ENCODE measurements around the gene ZCCHC14.
"Not testable (repeated sequence)": the region's sequence is repeated elsewhere in the genome, so short reads cannot be mapped to it uniquely, and the experiment has no call there.

Gene ZCCHC14

GRCh38 chr16:87523605-87524004 lies 30.8 kb upstream of the ZCCHC14 start:
- not testable (repeated sequence) for DNase-seq

GRCh38 chr16:87521764-87522163 lies 28.9 kb upstream of the ZCCHC14 start:
- DNase-seq = not testable (repeated sequence)

DNA sequence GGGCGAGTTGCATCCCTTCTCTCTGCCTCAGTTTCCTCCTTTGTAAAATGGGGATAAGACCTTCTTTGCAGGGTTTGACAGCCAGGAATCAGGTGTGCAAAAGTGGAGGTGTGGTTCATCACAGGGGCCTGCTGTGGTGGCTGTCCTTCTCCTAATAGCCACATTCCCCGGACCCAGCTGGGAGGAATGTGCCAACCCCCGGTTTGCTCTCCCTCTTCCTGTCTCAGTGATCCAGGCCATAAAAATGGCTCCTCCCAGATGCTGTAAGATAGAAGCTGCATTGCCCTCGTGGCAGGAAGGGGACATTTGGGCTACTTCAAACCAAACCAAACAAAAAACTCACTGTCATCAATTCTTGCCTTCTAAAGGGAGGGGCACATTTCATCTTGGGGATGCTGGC lies 26.3 kb upstream of the ZCCHC14 start:
- DNase-seq = not testable (repeated sequence)

GRCh38 chr16:87518430-87519051 lies 25.7 kb upstream of the ZCCHC14 start:
- DNase-seq = not testable (repeated sequence)

DNA sequence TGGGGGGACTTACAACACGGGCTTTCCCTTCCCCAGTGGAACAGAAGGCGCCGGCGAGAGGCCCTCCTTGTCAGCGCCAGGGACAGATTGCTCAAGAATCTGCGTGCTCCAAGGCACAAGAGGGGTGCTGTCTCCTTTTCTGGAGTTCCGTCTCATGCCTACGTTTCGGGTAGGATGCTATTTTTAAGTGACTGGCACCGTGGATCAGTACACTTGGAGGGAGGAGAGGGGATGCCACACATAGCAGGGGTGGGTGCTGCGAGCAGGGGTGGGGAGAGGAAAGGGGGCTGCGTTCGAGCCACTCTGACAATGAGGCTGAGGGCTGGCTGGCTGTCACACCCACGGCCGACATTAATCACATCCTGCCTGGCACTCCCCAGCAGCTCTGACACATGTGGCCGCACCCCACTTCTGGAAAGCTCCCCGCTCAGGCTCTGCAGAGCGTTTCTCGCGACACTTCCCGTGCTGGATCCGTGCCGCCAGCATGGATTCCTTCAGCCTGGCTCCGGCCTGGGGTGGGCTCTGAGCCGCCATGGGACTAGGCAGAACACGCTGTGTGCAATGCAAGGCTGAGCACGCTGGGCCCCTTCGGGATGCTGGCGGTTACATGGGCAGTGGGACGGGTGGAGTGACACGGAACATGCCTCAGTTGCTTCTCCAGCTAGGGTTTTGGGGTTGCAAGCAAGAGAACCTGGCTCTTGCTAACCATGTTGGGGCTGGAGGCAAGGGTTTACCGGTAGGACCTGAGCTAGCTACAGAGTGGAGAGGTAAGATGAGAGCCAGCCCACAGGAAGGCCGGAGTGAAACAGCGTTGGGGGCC lies 25.0 kb upstream of the ZCCHC14 start:
- DNase-seq = not testable (repeated sequence)

DNA sequence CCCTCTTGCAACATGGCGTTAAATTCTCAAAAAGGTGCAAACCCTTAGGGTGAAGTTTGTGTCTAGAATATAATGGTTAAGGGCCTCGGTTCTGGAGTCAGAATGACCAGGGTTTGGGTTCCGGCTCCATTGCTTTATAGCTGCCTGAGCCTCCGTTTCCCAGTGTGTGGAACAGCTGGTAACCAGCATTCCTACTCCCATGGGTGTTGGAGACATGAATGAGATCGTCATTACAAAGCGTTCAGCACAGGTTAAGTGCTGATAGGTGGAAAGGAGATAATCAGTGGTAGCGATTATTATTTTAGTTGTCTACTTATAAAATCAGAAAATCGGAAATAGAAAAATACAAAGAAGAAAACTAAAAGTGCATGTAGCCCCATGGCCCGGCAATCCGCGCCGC lies 23.5 kb upstream of the ZCCHC14 start:
- DNase-seq = no peak

DNA sequence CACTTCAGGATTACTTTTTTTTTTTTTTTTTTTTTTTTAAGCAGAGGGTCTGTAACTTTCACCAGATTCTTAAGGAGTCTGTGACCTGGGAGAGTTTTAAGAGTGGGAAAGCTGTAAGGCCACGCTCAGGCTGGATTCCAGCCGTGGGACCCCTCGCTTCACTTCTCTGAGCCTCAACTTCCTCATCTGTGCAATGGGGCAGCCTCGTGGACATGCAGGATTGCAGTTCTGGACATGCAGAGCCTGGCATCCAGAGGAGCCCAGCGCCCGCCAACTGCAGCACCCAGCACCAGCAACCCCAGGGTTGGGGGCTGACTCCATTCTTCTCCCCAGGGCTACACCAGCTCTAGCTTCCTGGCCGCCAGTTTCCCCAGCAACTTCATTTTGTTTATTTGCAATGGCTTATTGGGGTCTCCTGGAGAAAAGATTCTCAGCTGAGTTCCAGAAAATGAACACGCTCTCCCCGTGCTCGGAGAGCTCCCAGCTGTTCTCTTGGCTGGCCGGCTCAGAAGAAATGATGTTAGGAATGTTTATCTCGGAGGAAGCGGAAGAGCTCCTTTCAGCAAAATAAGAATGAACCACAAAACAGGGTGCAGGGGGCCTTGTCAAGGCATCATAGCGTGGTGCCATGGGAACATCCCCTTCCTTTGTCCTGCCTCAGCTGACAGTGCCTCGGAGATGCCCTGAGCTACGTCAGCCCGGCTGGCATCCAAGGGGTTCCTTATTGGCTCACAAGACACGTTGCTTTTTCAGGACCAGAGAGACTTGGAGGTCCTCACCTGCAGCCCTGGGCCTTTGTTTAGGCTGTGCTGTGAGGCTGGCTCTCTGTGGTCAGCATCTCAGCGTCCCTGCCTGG lies 22.9 kb upstream of the ZCCHC14 start:
- no peak for DNase-seq

DNA sequence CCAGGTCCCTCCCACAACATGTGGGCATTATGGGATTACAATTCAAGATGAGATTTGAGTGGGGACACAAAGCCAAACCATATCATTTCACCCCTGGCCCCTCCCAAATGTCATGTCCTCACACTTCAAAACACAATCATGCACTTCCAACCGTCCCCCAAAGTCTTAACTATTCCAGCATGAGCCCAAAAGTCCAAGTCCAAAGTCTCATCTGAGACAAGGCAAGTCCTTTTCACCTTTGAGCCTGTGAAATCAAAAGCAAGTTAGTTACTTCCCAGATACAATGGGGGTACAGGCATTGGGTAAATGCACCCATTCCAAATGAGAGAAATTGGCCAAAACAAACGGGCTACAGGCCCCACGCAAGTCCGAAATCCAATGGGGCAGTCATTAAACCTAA lies 17.0 kb upstream of the ZCCHC14 start:
- DNase-seq = not testable (repeated sequence)

GRCh38 chr16:87507351-87508069 lies 14.7 kb upstream of the ZCCHC14 start:
- DNase-seq = no peak

GRCh38 chr16:87506423-87507350 lies 13.9 kb upstream of the ZCCHC14 start:
- DNase-seq = no peak

DNA sequence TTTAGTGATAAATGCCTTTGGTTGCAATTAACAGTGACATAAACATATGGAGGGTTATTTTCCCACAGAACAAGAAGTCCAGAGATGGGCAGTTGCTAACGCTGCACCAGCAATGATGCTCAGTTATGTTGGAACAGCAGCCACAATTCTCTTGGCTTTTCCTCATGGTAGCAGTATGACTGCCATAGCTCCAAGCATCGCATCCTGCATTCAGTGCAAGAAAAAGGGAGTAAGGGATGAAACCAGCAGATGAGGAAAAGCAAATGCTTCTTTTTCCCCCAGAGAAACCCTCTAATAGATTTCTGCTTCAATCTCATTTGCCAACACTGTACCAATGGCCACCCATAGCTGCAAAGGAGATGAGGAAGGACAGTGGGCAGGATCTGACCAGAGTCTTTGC lies 13.0 kb upstream of the ZCCHC14 start:
- no peak for DNase-seq

- DNase-seq = not testable (repeated sequence)
Observed at GRCh38 chr16:87503232-87503937, 10.6 kb upstream of the ZCCHC14 start.

DNA sequence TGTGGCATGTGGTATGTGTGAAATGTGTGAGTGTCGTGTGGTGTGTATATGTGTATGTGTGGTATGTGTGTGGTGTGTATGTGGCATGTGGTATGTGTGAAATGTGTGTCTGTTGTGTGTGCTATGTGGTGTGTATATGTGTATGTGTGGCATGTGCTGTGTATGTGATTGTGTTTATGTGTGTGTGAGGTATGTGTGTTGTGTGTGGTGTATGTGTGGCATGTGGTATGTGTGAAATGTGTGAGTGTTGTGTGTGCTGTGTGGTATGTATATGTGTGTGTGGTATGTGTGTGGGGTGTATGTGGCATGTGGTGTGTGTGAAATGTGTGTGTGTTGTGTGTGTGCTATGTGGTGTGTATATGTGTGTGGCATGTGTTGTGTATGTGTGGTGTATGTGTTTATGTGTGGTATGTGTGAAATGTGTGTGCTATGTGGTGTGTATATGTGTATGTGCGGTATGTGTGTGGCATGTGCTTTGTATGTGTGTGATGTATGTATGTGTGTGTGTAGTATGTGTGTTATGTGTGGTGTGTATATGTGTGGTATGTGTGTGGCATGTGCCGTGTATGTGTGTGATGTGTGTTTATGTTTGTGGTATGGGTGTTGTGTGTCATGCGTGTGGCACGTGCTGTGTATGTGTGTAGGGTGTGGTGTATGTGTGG lies 9.6 kb upstream of the ZCCHC14 start:
- DNase-seq = no peak

GRCh38 chr16:87501117-87501516 lies 8.3 kb upstream of the ZCCHC14 start:
- DNase-seq = no peak

DNA sequence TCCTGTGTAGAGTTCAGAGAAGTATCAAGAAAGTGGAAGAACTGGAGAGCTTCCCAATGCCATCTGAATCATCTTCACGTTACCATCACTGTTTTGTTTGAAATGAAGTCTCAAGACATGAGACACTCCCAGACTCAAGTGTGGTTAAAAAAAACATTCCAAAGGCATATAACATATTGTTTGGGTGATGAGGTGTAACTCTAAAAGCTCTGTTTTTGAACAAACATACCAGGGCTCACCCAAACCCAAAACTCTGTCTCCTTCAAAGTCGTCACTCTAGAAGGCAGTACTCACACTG lies 6.3 kb upstream of the ZCCHC14 start:
- DNase-seq = no peak

DNA sequence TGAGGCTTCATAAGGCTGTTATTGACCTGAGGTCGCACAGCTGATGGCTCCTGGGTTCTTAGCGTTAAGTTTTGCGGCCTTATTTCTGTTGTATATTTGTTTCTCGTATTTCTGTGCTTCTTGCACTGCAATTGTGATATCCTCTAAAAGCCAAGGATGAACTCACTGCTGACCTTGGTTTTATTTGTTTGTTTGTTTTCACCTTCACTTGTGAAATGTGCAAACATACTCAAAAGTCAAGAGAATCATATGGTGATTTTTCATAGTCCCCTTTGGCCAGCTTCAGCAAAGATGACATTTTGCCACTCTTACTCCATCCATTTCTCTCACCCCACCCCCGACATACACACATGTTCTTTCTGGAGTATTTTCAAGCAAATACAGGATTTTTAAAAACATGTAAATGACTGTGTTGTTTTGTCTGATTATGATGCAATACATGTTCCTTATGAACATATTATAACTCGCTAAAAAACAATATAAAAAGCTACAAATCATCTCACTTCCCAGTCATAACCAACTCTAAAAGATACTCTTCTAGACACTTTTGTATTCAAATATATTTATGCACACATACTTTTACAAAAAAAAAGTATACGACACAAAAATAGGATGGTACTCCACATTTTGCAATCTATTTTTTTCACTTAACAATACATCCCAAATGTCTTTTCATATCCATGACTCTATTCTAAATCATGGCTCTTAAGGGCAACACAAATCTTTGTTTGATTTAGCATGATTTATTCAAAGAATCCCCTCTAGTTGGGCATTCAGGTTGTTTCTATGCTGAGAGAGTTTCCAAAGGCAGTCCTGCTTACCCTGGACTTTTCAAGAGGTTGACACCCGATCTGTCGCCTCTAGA lies 5.7 kb upstream of the ZCCHC14 start:
- no peak for DNase-seq

- not testable (repeated sequence) for DNase-seq
Observed at GRCh38 chr16:87497767-87498290, 5.0 kb upstream of the ZCCHC14 start.

GRCh38 chr16:87497023-87497766 lies 4.4 kb upstream of the ZCCHC14 start:
- not testable (repeated sequence) for DNase-seq

- DNase-seq = no peak
Observed at GRCh38 chr16:87496447-87496801, 3.6 kb upstream of the ZCCHC14 start.

Data from NCI-H345 (cell line).